Stimulated activated CD4-positive, alpha-beta T cell treated with anti-CD3 and anti-CD28 coated beads, Interleukin-12 subunit alpha, Interleukin-12 subunit beta, amount 100 ng/mL, for 48 hours (primary cell): Measurements from ENCODE around the gene HPF1.
"Not testable (repeated sequence)": the region's sequence is repeated elsewhere in the genome, so short reads cannot be mapped to it uniquely, and the experiment has no call there.

Source experiments
- DNase-seq, 3 donors: peaks; one replicate each; pipeline ENCODE4 v3.0.0-alpha.2; 2020; ENCODE audit warnings: low read depth in 2 of 3, low spot score in 1 of 3

The HPF1 gene

GRCh38 chr4:169741569-169741968 lies 16.2 kb downstream of the HPF1 start:
- no peak for DNase-seq

- not testable (repeated sequence) for DNase-seq
Observed at GRCh38 chr4:169738604-169739003, 19.1 kb downstream of the HPF1 start.

GRCh38 chr4:169730564-169730963 lies 27.2 kb downstream of the HPF1 start:
- DNase-seq: no peak

- DNase-seq: no peak
Observed at GRCh38 chr4:169727616-169728015, 30.1 kb downstream of the HPF1 start.

GRCh38 chr4:169724260-169724659 lies 33.5 kb downstream of the HPF1 start:
- no peak for DNase-seq

GRCh38 chr4:169723207-169723965 lies 34.4 kb downstream of the HPF1 start:
- no peak for DNase-seq

- no peak for DNase-seq
Observed at GRCh38 chr4:169720529-169720928, 37.2 kb downstream of the HPF1 start.

- no peak for DNase-seq
Observed at GRCh38 chr4:169716677-169717076, 41.1 kb downstream of the HPF1 start.

GRCh38 chr4:169715826-169716225 lies 41.9 kb downstream of the HPF1 start:
- DNase-seq: no peak

GRCh38 chr4:169707958-169708643 lies 49.6 kb downstream of the HPF1 start:
- no peak for DNase-seq

GRCh38 chr4:169698331-169698730 lies 59.4 kb downstream of the HPF1 start:
- DNase-seq: no peak

GRCh38 chr4:169690787-169691186 lies 67.0 kb downstream of the HPF1 start:
- no peak for DNase-seq

GRCh38 chr4:169689681-169690080 lies 68.1 kb downstream of the HPF1 start:
- DNase-seq: no peak

- no peak for DNase-seq
Observed at GRCh38 chr4:169682372-169683047, 75.2 kb downstream of the HPF1 start.
